SU-DHL-6 (cell line): ENCODE data around the gene PFKFB2.

Source experiments
- EZH2phosphoT487 ChIP-seq: fragments of 200-600 bp; sonication (generic), shearing (Covaris generic); conservative IDR thresholded peaks from 2 replicates; pipeline ENCODE4 v1.6.1; 2018; ENCODE audit warnings: mild to moderate bottlenecking, antibody characterized with exemption, low read length, moderate library complexity, mixed read lengths
- TF ChIP-seq, protein P1 (sequence below): fragments of 200-600 bp; sonication (generic); IDR thresholded peaks from one replicate; pipeline ENCODE4 v1.5.1; 2017; ENCODE audit warnings: antibody characterized with exemption, mild to moderate bottlenecking, low read length, moderate library complexity; ENCODE audit not compliant: insufficient read depth, poor library complexity, severe bottlenecking

DNA sequence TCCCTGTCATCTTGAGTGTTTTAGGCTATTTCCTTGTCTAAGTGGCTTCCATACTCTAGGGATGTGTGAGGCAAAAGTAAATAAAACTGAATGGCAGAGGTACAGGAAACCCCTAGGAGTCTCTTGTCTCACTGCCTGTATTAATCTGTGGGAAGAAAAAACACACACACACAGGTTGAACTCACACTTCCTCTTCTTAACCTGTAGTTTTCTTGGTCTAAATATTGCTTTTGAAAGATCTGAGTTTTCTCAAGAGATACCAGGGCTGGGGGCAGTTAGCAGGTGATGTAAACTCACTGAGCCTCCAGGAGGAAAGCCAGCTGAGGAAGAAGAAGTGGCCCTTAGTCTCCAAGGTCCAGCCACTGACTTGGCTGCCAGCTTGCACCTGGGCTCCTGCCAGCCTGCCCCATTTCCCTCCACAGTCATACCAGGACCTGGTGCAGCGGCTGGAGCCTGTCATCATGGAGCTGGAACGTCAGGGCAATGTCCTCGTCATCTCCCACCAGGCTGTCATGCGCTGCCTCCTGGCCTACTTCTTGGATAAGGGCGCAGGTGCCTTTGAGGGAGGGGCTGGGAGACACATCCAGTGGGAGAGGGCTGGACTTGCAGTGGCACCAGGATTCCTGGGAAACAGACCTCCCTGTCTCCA is 16.9 kb downstream of the PFKFB2 start:
- TF ChIP-seq, protein P1, sequence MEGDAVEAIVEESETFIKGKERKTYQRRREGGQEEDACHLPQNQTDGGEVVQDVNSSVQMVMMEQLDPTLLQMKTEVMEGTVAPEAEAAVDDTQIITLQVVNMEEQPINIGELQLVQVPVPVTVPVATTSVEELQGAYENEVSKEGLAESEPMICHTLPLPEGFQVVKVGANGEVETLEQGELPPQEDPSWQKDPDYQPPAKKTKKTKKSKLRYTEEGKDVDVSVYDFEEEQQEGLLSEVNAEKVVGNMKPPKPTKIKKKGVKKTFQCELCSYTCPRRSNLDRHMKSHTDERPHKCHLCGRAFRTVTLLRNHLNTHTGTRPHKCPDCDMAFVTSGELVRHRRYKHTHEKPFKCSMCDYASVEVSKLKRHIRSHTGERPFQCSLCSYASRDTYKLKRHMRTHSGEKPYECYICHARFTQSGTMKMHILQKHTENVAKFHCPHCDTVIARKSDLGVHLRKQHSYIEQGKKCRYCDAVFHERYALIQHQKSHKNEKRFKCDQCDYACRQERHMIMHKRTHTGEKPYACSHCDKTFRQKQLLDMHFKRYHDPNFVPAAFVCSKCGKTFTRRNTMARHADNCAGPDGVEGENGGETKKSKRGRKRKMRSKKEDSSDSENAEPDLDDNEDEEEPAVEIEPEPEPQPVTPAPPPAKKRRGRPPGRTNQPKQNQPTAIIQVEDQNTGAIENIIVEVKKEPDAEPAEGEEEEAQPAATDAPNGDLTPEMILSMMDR: no peak
- no peak for TF ChIP-seq EZH2phosphoT487
